ENCODE data around the gene KCNC3. TPM values are rescaled to one million over a fixed set of nuclear protein-coding genes. Genes with fewer than 3 reads are reported as not detected.

KCNC3 gene
- total RNA-seq, 1 experiment from 2014 or later = 17.3 TPM

GRCh38 chr19:50321831-50322230, 7.3 kb downstream of the KCNC3 start:
- no peak overlapping the region for H3K14ac ChIP-seq (ENCODE audit: insufficient read depth, low read length)
- WGBS (ENCODE audit: extremely low coverage, insufficient read length, low lambda C conversion rate) = no CpG with 5 or more reads among the region's 4 CpGs
- H3K9me3 ChIP-seq (ENCODE audit: control insufficient read depth, low read depth, low read length) = no peaks in the 10 kb centered on the region
- no peaks in the 10 kb centered on the region for H3K4me1 ChIP-seq (ENCODE audit: insufficient read depth, low read length)
- Mint-ChIP-seq H3K4me1 (peaks cover 26 to 39% of the 10 kb centered on the region in 2 experiments), H3K4me3 (no peak overlapping the region), H3K27ac (no peak overlapping the region), H3K36me3 (ENCODE audit: insufficient read depth in 1 of 3, low read depth in 3 of 3) (peaks cover 21 to 49% (median 37%) of the 10 kb centered on the region in 3 experiments), H3K27me3 (ENCODE audit: low read depth) (peaks cover 28% of the 10 kb centered on the region), H3K9me3 (peaks cover 0 to 3% of the 10 kb centered on the region in 2 experiments; a peak in 1 of 5 replicates)
- DNase-seq = no peak
- H3K4ac ChIP-seq (ENCODE audit: low read depth, low read length) = no peak overlapping the region
- H2BK5ac ChIP-seq (ENCODE audit: insufficient read length, low read length) = no peak overlapping the region
- H3K79me2 ChIP-seq (ENCODE audit: insufficient read depth, low read length) = no peaks in the 10 kb centered on the region
- no peaks in the 10 kb centered on the region for H3K79me1 ChIP-seq (ENCODE audit: insufficient read depth, low read depth, low read length, poor library complexity, severe bottlenecking)
- no peak overlapping the region for H3K18ac ChIP-seq (ENCODE audit: insufficient read length, low read depth, low read length)
- H3K27me3 ChIP-seq (ENCODE audit: insufficient read depth, low read length) = no peaks in the 10 kb centered on the region
- no peak overlapping the region for H3K9ac ChIP-seq (ENCODE audit: extremely low read depth, insufficient read length, low read length)
- no peak overlapping the region for H2AFZ ChIP-seq (ENCODE audit: low read length)
- no peaks in the 10 kb centered on the region for H4K20me1 ChIP-seq (ENCODE audit: control insufficient read depth, insufficient read depth, insufficient read length)
- TF ChIP-seq CTCF (conservative IDR thresholded peaks at IDR 0.05) = no peak
- no peak overlapping the region for H2BK12ac ChIP-seq (ENCODE audit: insufficient read length, low read depth, low read length)
- H2AK5ac ChIP-seq (ENCODE audit: insufficient read length, low read length) = no peak overlapping the region
- H4K5ac ChIP-seq (ENCODE audit: insufficient read length, low read depth, low read length) = no peak overlapping the region
- no peak overlapping the region for H3K27ac ChIP-seq (ENCODE audit: insufficient read length, low read depth, low read length)
- no peak overlapping the region for H3K4me2 ChIP-seq (ENCODE audit: insufficient read depth, insufficient read length, low read length)
- H3K56ac ChIP-seq (ENCODE audit: insufficient read length, low read depth, low read length) = no peak overlapping the region
- H4K91ac ChIP-seq (ENCODE audit: insufficient read length, low read depth, low read length) = no peak overlapping the region
- H4K8ac ChIP-seq (replicated peaks; ENCODE audit: insufficient read length, low read depth, low read length) = no peak overlapping the region
- peaks cover 5% of the 10 kb centered on the region for H3K23me2 ChIP-seq (ENCODE audit: insufficient read length, low read depth, low read length, poor library complexity, severe bottlenecking)
- no peak overlapping the region for H2BK20ac ChIP-seq (ENCODE audit: low read depth, low read length, poor library complexity, severe bottlenecking)
- no peak overlapping the region for H3K23ac ChIP-seq (ENCODE audit: insufficient read length, low read depth, low read length)
- H3T11ph ChIP-seq (ENCODE audit: low read length) = no peak overlapping the region
- no peak overlapping the region for H2BK15ac ChIP-seq (ENCODE audit: low read depth, low read length)
- H2BK120ac ChIP-seq (ENCODE audit: low read depth, low read length, poor library complexity, severe bottlenecking) = no peak overlapping the region
